Suppressor macrophage (primary cell): ENCODE data around the gene DNAJB4.
"Not testable (repeated sequence)": the region's sequence is repeated elsewhere in the genome, so short reads cannot be mapped to it uniquely, and the experiment has no call there.

Source experiments
- DNase-seq, 4 experiments: peaks; one replicate each; pipeline ENCODE4 v3.0.0-alpha.2; 2020 to 2022

Gene DNAJB4

GRCh38 chr1:77991638-77992037 is 13.1 kb upstream of the DNAJB4 start:
- no peak for DNase-seq

DNA sequence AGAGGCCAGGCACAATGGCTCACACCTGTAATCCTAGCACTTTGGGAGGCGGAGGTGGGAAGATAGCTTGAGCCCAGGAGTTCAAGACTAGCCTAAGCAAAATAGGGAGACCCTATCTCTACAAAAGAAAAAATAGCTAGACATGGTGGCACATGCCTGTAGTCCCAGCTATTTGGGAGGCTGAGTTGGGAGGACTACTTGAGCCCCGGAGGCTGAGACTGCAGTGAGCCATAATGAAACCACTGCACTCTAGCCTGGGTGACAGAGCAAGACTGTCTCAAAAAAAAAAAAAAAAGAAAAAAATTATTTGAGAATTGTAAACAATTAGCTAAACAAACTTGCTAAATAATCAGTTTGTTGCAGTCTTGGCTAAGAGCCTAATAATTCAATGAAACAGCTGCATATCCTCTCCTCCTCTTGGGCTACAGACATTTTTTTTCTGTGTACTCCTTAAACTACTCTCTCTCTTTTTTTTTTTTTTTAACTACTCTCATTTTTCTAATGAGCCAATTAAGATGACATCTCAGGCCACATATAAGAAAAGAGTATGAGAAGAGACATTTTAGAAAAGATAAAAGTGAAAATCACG is 10.5 kb upstream of the DNAJB4 start:
- DNase-seq = no peak

DNA sequence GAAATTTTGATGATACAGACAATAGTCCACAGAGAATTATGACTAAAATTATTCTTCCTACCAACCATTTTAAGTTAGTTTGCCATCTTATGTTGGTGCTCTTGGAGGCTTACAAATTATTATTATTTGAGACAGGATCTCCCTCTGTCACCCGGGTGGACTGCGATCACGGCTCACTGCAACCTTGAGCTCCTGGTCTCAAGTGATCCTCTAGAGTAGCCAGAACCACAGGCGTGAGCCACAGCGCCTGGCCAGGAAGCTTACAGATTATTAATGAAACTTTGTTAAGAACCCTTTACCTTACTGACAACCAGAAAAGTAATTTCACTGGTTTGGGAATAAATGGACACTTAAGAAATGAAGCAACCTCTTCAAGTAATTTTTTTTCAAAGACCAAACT is 8.0 kb upstream of the DNAJB4 start:
- no peak for DNase-seq

- DNase-seq = not testable (repeated sequence)
These were observed 4.2 kb upstream of the DNAJB4 start for GRCh38 chr1:78000536-78000935.

DNA sequence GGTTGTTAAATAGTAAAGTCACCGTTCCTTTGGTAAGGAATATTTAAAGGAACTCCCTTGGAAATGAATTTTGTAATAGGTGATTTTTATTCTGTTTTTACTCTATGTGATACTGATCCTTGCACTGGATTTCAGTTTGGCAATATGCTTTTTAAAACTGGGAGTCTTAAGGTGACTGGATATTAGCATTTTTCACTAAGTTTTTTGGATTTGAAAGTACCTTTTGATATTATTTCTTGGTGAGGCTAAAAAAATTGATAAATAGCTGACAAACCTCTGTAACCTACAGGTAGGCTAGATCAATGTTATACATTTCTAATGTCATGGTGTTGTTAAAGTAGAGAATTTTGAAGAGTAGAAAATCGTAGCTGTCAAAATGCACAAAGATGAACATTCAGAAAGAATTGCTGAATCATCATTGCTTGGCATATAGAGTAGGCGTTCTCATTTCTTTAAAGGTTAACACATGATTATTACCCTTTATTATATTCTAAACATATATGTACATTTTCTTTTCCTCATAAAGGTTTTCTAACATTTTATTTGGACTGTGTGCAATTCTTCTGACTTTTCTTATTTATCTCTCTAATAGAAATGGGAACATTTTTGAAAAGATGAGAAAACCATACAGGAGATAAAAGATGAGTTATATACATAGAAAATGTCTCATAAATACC is 1.5 kb upstream of the DNAJB4 start:
- peak in 3 of 4 experiments; percentile 4 to 60 (median 41) for DNase-seq

DNA sequence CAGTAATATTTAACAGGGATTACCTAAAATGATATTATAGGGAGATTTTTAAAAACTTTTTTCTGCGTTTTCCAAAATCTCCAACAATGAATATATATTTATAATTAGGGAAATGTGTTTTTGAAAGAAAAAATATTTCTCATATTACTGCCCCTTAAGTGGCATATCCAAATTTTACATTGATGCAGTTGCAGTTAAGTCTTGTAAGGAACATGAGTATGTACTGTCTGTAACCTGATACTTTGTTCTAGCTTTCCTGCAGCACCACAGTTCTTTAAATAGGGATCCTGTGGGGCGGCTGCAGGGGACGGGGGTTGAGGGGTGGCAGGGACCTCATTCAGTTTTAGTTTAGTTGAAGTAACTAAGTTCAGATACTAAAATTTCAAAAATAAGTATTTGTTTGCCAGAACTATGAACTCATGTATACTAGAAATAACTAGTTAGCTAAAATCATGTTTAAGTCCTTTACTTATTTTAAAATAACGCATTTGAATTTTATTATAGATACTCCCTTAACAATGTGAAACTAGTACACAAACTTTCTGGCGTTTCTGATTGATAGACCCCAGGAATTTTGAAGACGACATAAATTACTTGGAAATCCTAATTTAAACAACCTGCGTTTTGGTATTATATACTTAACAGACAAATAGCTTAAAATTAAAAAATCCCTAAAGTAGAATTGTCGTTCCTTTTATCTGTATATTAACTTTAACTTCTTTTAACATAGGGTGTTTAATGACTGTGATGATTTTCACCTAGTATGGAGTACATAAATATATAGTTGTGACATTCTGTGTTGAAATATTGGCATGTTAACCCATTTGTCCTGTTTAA is 639 bp upstream of the DNAJB4 start:
- DNase-seq = peak; percentile 41 to 82 (median 72)

DNA sequence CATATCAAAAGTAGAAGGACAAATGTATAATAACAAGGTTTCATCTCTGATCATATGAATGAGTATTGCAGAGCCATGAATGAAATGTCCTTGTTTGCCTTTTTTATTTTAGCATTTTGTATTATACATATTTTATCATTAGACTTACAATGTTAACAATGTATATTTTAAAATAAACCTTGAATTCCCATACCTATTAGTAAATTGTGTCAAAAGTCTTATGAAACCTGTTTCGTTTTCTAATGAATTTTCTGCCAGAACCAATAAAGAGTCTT is 646 bp downstream of the DNAJB4 start:
- no peak for DNase-seq

- DNase-seq = peak; percentile 38 to 78 (median 60)
These were observed 1.0 kb downstream of the DNAJB4 start for GRCh38 chr1:78005755-78006154.

DNA sequence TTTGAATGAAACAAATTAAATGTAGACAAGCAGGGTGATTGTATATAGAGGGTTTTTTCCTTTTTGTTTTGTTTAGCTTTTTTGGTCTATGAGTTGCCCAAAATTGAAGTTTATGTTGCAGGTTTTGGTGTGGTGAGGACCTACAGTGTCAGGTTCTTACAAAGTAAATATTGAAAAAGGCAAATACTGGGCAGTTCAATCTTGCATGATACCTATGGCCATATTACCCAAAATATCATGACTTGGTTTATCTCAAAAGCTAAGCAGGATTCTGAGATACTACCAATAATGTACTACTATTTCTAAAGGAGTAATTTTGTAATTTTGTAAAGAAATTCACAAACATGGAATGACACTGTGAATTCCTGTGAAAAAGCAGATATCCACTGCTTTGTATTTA is 1.8 kb downstream of the DNAJB4 start:
- DNase-seq = no peak

DNA sequence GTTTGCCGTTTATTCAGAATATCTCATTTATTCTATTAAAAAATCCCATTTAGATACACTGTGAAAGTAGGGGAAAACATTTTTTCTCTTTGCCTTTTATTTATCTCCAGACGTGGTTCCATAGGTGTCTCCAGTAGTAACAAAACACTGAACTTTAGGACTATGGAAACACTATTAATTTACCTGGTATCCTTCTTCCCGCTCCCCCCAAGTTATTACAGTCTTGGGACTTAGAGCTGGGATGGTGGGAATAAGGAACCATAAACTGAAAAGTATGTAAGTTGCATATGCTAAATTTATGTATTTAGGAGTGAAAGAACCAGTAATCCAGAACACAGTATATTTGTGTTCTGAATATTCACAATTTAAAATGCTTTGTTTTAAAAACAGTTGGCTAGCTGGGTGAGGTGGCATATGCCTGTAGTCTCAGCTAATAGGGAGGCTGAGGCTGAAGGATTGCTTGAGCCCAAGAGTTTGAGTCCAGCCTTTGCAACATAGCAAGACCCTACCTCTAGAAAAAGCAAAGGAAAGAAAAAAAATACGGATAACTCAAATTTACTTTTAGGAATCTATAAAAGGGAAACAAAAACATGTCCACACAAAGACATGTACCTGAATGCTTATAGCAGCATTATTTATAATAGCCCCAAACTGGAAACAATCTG is 3.1 kb downstream of the DNAJB4 start:
- DNase-seq = no peak

- no peak for DNase-seq
These were observed 4.5 kb downstream of the DNAJB4 start for GRCh38 chr1:78009276-78009675.

DNA sequence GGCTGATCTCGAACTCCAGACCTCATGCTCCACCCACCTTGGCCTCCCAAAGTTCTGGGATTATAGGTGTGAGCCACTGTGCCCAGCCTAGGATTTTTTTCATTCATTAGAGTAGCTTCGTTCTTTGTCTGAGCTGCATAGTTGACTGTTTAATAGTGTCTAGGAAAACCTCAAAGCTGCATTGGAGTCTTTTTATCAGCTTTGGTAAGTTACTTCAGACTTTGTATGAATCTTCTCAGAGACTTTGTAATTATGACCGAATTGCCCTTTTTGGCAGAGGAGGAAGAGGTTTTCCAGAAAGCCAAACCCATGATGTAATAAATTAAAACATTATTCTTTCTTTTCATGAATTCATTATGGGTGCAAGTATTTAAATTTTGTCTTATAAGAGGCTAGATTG is 5.1 kb downstream of the DNAJB4 start:
- no peak for DNase-seq

- no peak for DNase-seq
These were observed 6.3 kb downstream of the DNAJB4 start for GRCh38 chr1:78011050-78011449.

DNA sequence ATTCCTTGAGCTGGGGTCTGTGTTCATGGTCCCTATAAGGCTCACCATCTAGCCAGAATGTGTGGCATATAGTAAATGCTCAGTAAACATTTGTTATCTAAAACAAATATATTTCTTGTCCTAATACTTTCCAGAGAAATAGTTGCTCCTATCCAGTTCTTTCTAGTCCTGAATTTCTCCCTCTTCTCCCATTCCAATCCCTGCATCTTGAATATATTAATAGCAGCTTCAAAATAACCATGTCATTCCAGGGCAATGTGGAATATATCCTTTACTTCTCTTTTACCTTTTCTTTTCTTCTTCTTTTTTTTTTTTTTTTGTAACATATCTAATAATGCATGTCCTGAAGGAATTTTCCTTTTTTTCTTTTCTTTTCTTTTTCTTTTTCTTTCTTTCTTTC is 10.4 kb downstream of the DNAJB4 start:
- DNase-seq = no peak

- no peak for DNase-seq
These were observed 14.3 kb downstream of the DNAJB4 start for GRCh38 chr1:78019024-78019423.

DNA sequence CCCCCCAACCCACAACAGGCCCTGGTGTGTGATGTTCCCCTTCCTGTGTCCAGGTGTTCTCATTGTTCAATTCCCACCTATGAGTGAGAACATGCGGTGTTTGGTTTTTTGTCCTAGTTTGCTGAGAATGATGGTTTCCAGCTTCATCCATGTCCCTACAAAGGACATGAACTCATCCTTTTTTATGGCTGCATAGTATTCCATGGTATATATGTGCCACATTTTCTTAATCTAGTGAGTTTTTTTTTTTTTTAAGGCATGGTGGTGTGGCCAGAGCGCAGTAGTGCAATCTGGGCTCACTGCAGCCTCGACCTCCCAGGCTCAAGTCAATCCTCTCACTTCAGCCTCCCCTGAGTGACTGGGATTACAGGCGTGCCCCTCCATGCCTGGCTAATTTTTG is 16.4 kb downstream of the DNAJB4 start:
- not testable (repeated sequence) for DNase-seq

GRCh38 chr1:78029793-78030192 is 25.1 kb downstream of the DNAJB4 start:
- DNase-seq = no peak

GRCh38 chr1:78032996-78033796 is 28.5 kb downstream of the DNAJB4 start:
- DNase-seq = no peak

DNA sequence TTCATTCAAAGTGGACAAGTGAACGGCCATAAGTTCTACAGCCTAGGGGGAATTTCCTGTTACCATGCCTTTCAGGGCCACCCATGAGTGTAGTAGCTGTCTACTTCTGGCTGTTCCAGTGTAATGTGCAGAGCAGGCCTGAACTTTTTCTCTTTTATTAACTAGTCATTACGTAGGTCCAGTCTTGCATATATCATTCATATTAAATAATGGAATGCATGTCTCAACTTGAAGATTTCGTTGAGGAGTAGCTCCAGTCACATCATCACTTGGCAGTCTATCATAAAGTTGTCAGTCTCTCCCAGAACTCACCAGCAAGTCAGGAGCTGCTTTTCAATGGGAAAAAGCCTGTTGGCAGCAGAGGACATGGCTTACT is 29.0 kb downstream of the DNAJB4 start:
- no peak for DNase-seq

DNA sequence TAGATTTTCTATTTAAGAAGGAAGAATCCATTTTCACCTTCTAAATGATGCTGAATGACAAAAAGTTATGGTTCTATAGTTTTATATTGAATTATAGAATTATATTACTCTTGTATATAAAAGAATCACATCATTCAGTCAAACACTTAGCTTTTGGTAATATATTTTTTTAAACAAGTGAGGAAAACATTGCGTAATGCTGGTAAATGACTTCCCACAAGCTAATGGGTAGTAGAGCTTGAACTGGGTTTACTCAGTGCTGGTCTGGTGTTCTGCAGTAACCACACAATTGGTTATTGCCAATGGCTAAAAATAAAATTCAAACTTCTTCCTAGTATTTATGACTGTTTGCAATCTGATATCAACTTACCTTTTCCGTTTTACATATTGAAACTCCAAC is 30.4 kb downstream of the DNAJB4 start:
- no peak for DNase-seq

DNA sequence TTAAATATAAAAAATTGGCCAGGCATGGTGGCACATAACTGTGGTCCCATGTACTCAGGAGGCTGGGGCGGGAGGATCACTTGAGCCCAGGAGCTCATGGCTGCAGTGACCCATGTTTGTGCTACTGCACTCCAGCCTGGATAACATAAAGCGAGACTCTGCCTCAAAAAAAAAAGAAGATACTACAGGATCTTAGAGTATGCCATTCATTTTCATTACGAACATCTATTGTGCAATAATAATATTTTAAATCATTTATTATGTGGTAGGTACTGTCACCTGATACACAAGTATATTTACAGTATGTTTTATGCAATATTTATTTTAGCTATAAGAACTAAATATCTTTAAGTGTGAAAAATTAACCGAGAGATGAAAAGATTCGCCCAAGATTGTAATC is 31.7 kb downstream of the DNAJB4 start:
- DNase-seq = no peak

GRCh38 chr1:78038071-78038470 is 33.3 kb downstream of the DNAJB4 start:
- no peak for DNase-seq

- DNase-seq = no peak
These were observed 33.8 kb downstream of the DNAJB4 start for GRCh38 chr1:78038491-78038939.
